KG1 (cell line): ENCODE results near the gene IL1A.

Experiments used
- DNase-seq: peaks from one replicate; lab custom pipeline; 2025; lab: John Stamatoyannopoulos, UW

IL1A gene

DNA sequence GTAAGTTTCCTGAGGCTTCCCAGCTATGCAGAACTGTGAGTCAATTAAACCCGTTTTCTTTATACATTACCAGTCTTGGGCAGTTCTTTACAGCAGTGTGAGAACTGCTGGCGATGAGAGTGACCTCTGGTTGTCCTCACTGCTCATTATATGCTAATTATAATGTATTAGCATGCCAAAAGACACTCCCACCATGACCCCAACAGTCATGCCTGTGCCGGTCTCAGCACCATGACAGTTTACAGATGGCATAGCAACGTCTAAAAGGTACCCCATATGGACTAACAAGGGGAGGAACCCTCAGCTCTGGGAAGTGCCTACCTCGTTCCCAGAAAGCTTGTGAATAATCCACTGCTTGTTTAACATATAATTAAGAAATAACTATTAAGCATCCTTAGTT, 8.1 kb upstream of the IL1A start:
- no peak for DNase-seq

DNA sequence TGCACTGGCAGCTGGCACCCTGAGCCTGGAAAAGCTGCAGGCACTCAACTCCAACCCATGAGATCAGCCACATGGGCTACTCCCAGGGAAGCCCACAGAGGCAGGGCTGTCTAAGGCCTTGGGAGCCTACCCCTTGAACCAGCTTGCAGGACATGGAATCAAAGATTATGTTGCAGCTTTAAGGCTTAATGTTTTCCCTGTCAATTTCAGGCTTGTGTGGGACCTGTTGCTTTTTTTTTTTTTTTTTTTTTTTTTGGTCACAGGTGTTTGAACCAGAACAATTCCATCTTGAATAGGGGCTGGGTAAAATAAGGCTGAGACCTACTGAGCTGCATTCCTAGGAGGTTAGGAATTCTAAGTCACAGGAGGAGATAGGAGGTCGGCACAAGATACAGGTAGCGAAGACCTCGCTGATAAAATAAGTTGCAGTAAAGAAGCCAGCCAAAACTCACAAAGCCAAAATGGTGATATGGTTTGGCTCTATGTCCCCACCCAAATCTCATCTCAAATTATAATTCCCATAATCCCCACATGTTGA, 7.5 kb upstream of the IL1A start:
- no peak for DNase-seq

DNA sequence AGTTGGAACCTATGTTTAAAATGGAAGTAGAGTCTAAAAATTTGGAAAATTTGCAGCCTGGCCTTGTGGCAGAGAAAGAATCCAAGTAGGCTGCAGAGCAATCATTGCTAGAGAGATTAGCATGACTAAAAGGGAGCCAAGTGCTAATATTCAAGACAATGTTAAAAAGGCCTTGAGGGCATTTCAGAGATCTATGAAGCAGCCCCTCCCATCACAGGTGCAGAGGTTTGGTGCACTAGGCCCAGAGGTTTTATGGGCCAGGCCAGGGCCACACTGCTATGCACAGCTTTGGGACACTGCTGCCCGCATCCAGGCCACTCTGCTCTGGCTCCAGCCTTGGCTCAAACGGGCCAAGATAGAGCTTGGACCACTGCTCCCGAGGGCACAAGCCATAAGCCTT, 6.7 kb upstream of the IL1A start:
- no peak for DNase-seq

DNA sequence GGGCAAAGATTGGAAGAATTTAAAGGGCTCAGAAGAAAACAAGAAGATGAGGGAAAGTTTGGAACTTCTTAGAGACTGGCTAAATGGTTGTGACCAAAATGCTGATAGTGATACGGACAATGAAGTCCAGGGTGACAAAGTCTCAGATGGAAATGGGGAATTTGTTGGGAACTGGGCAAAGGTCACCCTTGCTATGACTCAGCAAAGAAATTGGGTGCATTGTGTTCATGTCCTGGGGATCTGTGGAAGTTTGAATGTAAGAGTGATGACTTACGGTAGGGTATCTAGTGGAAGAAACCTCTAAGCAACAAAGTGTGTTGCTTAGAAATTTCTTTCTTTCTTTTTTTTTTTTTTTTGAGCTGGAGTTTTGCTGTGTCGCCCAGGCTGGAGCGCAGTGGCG, 6.0 kb upstream of the IL1A start:
- DNase-seq, result no peak

DNA sequence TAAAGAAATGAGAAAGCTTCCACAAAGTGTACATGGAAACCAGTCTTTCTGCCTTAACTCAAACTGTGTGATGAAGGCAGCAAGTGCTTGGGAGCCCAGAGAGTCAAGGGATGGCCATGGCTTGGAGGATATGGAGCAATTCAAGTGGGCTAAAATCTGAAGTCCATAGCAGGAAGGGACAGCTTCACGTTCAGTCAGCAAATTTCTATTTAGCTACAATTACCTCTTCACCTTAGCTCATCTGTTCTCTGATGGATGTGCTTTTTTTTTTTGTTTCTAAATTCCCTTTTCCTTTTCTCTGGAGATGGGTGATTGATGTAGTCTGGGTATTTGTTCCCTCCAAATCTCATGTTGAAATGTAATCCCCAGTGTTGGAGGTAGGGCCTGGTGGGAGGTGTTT, 4.9 kb upstream of the IL1A start:
- DNase-seq, result no peak

DNA sequence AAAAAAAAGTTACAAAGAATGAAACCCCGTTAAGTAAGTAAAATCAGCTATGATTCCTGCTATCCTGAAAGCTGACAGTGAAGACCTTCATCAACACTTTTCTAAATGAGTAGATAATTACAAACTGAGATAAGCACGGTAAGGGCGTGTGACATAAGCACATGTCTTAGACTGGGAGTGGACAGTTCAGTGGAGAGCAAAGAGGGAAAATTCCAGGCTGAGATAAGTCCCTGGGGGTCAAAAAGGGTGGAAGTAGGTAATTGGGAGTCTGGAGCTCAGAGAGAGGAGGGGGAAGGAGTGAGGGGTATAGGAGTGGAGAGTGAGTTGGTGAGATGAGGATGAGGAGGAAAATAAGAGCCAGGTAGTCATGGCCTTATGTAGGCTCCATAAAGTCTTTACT, 4.4 kb upstream of the IL1A start:
- no peak for DNase-seq

DNA sequence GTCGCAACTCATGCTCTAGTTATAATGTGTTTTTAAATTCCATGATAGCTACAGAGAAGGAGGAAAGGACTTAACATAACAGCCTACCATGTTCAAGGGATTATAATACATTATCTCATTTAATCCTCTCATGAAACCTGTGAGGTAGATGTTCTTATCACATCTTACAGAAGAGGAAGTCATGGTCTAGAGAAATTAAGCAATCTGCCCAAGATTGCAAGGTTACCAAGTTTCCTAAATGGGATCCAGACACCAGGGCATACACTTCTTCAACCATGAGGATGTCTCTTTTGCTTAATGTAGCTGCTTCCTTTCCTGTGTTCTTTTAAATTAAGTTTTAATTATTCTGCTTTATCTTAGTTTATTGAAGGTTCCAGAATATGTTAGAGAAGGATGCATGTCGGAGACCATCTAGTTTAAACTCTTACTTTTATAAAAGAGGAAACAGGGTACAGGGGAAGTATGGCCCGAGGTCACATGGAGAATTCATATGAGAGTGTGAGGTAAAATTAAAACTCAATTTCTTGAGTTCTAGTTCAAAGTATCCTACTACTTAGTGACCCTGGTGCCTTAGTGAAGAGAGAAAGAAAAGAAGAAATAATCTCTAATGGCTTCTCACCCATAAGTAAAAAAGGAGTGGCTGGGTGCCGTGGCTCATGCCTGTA, 3.6 kb upstream of the IL1A start:
- DNase-seq, result no peak

DNA sequence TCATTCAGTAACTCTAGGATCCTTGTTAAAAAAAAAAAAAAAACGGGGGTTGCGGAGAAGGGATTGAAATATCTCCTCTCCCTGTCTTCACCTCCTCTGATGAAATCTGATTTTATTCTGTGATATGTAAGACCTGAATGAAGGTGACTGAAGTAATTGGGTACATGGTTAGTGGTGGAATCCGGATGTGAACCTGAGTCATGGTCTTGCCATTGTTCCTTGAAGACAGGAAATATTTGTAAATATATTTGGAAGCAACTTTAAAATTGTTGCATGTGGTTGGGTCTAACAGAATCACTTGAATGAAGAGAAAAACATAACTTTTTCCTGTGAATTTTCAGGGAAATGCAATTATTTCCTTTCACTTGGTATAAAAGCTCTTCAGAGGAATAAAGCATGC, 3.0 kb upstream of the IL1A start:
- DNase-seq, result no peak

DNA sequence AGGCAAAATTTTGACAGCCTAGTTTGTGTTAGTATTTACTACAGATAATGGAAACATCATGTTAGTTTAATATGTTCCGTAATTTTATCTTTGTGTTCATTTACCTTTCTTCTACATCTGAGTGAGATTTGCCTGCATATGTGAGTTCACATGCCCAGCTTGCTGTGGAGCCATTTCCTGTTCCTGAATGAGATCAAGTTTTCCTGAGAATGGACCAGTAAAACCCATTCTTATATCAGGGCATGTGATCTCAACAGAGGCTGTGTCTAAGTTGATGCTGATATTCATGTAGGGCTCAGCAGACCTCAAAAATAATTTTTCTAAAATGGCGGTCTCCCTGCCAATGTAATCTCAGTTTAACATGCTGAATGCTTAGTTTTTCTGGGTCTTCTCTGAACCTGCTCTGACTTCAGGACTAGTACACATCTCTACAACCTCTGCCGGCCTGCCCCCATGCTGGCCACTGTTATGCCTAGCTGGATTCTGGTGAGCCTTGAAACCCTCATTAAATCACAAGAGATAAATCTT, 1.0 kb downstream of the IL1A start:
- no peak for DNase-seq

DNA sequence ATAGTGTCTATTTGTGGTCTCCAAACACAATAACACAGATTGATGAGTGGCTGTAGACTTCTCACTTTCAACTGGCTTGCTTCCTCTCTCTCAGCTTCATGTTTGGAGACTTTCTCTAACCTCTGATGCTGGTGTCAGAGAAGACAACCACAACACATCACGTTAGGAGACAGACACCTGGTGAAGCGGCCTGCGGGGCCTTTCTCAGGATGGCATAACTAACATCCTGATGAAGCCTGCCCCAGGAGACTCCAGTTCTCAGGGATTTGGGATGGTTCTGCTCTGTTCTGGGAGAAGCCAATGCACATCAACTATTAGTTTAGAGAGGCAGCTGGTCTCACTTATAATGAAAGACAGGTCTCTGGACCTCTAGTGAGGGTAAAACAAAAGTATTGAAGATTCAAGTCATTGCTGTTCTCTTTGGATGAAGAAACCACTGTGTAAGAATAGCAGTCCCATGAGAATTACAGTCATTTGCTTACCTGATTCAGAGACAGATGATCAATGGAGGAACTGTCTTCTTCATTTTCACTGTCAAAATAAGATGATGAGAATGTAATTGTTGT, 2.0 kb downstream of the IL1A start:
- no peak for DNase-seq

DNA sequence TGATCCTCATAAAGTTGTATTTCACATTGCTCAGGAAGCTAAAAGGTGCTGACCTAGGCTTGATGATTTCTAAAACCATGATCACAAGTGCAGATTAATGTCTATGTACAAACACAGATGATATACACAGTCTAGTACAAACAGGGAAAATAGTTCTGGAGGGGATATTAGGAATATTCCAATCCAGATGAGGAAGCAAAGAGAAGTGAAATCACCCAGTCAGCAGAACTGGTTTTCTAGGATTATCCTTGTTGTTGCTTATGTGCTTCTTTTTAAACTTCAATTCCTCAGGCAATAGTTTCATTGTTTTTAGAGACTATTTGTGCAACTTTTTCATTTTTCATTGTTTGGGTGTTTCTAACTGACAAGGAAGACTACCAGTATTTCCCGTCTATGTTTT, 4.7 kb downstream of the IL1A start:
- DNase-seq, result no peak

DNA sequence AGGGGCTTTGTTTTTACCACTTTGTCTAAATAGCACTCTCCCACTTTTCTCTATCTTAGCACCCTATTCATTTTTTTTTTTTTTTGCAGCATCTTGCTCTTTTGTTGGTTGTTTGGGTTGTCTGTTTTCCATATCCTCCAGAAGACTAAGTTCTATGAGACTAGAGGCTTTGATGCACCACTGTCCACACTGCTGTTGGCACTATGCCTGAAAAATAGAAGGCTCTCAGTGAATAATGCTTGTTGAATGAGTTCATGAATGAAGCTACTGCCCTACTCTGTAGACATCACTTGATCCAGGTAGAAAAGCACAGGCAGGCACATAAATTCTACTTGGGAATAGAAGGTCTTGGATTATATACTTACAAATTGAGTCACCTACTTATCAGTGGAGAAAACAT, 7.3 kb downstream of the IL1A start:
- DNase-seq, result no peak

DNA sequence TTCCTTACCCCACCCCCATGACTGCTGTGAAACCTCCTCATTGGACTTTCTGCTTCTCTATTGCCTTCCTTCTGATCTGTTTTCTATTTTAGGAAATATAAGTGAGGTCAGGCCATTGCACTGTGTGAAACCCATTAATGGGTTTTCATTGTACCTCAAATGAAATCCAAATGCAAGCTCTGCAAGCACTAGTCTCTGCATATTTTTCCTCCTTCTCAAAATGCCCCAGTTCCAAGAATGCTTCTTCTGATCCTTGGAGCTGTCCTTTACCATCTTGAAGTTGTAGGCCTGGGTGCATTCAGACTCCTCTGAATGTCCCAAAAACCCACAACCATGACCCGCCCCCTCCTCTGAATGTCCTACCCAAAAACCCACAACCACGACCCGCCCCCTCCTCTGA, 8.2 kb downstream of the IL1A start:
- no peak for DNase-seq

DNA sequence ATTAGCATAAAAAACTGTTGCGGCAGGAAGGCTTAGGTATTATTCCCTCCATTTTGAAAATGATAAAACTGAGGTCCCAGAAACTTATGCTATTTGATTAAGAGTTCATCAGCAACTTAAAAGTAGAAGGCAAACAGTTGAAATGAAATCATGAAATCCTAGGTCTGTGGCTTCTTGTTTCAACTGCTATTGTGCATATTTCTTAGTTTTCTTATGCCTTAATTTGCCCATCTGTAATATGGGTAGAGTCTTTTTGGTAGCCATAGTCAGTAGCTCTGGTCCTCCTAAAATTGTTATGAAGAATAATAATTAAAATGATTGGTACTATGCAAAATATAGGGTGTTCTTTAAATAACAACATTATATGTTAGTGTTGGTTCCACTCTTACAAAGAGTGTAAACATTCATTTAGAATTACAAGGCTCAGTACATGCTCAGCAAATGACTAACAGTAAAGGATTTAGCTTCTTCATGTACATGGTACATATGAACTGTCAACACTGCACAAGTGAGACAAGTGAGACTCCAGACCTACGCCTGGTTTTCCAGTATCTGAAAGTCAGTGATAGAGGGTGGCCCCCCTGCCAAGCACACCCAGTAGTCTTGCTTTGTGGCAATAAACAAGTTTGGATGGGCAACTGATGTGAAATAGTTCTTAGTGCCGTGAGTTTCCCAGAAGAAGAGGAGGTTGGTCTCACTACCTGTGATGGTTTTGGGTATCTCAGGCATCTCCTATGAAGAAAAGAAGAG, 9.6 kb downstream of the IL1A start:
- no peak for DNase-seq

DNA sequence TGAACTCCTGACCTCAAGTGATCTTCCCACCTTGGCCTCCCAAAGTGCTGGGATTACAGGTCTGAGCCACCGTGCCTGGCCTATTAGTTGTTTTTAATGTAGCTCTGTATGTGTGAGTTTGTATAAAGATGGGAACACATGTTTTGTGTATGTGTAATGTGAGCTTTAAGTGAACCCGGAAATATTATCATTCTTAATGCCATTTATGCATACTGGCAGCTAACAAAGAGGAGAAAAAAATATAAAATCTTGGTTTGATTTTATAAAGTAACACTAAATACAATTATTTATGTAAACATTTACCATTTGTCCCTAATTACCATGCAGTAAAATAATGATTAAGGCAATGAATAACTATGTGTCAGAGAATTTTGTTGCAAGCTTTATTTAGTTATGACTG, 10.7 kb downstream of the IL1A start:
- no peak for DNase-seq

DNA sequence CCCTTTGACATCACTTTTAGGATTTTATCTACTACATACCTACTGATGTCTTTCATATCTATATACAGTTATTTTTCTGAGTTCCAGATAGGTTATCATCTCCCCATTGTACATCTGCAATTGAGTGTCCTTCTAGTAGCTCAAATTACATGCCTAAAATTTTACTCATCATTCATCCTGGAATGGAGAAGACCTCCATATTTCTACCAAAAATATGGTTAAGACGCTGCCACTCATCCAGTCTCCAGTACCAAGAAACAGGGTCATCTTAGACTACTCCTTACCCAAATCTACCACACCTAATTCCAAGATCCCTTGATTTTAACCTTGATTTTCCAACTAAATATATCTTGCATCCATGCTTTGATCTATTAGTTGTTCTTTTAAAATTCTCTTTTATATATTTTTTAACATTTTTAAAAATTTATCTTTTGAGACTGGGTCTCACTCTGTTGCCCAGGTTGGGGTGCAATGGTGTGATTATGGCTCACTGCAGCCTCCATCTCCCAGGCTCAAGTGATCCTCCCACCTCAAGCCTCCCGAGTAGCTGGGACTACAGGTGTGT, 11.3 kb downstream of the IL1A start:
- DNase-seq, result no peak

DNA sequence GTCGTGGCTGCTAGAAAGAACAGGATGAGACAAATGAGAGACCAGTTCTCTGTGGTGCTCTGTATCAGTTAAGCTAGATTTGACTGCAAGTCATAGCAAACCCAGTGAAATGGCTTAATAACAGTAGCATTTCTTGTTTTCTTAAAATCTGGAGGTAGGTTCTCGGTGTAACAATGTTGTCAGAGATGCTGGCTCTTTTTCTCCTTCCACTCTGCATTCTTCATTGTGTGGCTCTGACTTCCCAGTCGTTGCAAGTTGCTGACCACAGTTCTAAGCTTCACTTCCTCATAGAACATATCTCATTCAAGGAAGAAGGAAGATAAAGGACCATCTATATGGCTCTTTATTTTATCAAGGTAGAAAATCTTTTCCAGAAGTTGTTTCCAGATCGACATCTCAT, 12.0 kb downstream of the IL1A start:
- no peak for DNase-seq

DNA sequence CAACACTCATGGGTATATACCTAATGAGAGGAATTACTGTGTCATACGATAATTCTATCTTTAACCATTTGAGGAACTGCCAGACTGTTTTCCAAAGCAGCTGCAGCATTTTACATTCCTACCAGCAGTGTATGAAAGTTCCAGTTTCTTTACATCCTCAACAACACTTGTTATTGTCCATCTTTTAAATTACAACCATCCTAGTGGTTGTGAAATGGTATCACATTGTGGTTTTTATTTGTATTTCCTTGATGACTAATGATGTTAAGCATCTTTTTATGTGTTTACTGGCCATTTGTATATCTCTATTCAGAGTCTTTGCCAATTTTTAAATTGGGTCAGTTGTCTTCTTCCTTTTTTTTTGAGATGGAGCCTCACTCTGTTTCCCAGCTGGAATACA, 15.9 kb downstream of the IL1A start:
- DNase-seq, result no peak

DNA sequence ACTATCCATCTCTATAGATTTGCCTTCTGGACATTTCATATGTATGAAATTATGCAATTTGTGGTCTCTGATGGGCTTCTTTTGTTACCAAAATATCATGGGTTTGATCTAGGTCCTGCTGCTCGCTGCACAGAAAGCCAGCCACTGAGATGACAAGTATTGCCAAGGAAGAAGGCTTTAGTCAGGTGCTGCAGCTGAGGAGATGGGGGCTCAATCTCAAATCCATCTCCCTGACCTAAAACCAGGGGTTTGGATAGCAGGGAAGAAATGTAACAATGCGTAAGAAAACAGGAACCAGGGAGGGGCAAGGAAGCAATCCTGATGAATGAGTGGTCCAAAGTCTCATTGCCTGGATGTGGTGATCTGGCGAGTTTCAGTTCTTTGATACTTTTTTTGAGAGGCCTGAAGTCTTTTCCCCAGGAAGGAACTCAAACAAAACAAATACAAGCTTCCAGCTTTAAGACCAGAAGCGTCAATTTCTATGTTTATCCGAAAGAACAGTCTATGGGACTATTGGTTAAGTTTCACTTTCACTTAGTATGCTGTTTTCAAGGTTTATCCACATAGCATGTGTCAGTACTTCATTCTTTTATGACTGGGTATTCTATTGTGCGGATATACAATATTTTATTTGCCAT, 16.5 kb downstream of the IL1A start:
- no peak for DNase-seq

DNA sequence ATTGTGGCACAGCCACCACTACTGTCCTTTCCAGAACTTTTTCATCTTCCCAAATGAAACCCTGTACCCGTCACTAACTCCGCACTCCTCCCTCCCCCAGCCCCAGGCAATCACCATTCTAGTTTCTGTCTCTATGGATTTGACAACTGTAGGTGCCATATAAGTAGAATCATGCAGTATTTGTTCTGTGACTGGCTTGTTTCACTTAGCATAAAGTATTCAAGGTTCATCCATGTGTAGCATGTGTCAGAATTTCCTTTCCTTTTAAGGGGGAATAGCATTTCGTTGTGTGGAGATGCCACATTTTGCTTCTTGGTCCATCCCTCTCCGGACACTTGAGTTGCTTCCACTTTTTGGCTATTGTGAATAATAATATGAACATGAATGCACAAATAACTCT, 19.0 kb downstream of the IL1A start:
- no peak for DNase-seq

DNA sequence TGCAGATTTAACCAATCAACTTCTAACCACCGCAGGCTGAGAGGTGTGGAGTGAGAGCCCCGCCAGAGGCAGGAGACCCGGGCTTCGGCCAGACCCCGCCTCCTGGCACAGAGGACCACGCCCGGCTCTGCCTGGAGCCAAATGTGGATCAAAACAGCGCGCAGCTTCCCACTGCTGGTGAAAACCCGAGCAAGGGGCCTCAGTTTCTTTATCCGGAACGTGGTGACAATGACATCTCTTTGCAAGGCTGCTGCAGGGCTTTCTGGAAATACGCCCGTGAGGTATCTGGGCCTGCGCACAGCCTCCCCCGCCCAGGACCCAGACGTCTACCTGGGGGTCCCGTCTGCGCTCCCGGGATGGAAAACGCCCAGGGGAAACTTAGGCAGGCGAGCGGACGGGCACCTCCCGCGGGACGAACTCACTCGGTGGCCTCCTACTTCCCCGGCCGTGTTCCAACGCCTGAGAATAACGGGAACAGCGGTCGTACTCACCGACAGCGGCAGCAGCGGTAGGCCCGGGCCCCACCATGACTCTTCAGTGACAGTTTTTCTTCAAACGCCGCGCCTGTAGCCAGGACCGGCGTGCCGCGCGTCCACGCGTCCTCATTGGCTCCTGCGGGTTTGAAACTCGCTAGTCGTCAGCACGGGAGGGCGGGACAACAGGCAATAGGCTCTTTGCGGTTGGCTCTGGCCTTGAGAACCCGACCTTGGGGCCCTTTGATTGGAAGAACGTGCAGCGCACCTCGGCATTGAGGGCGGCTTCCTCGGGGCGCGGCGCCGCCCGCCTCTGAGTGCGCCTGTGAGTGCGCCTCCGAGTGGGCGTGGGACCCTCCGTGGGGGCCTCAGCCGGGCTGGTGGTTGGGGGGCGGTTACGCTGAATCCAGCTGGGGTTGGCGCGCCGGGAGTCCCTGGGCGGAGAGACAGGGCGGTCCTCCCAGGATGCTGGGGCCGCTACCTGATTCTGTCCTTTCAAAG, 19.9 kb downstream of the IL1A start, which contains the start of gene CKAP2L:
TSS of gene CKAP2L (minus strand) at position 539 of the 974 bp plus-strand sequence. CDS start at position 528, 11 bp downstream.
- peak; percentile 88 for DNase-seq
